Measurements from ENCODE around the gene FKBP5.

- no peak for TF ChIP-seq RAD21 (IDR thresholded peaks at IDR 0.05; ENCODE audit: low read depth)
- no peak for TF ChIP-seq YY1 (IDR thresholded peaks at IDR 0.05; ENCODE audit: low read depth)
These were observed 9.9 kb downstream of the FKBP5 start for GRCh38 chr6:35678814-35679213.

All from Ishikawa (cell line).